Duodenal mucosa (tissue), 2 donors: ENCODE data around the gene TFRC.
"Not testable (repeated sequence)": the region's sequence is repeated elsewhere in the genome, so short reads cannot be mapped to it uniquely, and the experiment has no call there.

Experiments
- H3K27ac ChIP-seq: one replicate; pipeline ENCODE4 v1.7.0; 2013; ENCODE audit warnings: low read depth, low read length
- H3K27me3 ChIP-seq, 2 donors: one replicate each; pipeline ENCODE4 v1.7.0; 2013; ENCODE audit warnings: low read length in 2 of 2, control low read depth in 1 of 2; ENCODE audit not compliant: insufficient read depth in 2 of 2, control insufficient read depth in 1 of 2
- H3K36me3 ChIP-seq, 2 donors: one replicate each; pipeline ENCODE4 v1.7.0; 2013; ENCODE audit warnings: low read length in 2 of 2, control low read depth in 1 of 2; ENCODE audit not compliant: insufficient read depth in 2 of 2, control insufficient read depth in 1 of 2
- H3K4me1 ChIP-seq, 2 donors: one replicate each; pipeline ENCODE4 v1.7.0; 2013; ENCODE audit warnings: low read length in 2 of 2, control low read depth in 1 of 2; ENCODE audit not compliant: insufficient read depth in 2 of 2, control insufficient read depth in 1 of 2
- H3K4me3 ChIP-seq, 2 donors: one replicate each; pipeline ENCODE4 v1.7.0; 2013; ENCODE audit warnings: low read length in 2 of 2, low read depth in 1 of 2
- H3K9ac ChIP-seq, 2 donors: one replicate each; pipeline ENCODE4 v1.7.0; 2013; ENCODE audit warnings: low read length in 2 of 2, low read depth in 1 of 2
- H3K9me3 ChIP-seq, 2 donors: one replicate each; pipeline ENCODE4 v1.7.0; 2013; ENCODE audit warnings: low read length in 2 of 2, control low read depth in 1 of 2; ENCODE audit not compliant: control insufficient read depth in 1 of 2

TFRC gene

DNA sequence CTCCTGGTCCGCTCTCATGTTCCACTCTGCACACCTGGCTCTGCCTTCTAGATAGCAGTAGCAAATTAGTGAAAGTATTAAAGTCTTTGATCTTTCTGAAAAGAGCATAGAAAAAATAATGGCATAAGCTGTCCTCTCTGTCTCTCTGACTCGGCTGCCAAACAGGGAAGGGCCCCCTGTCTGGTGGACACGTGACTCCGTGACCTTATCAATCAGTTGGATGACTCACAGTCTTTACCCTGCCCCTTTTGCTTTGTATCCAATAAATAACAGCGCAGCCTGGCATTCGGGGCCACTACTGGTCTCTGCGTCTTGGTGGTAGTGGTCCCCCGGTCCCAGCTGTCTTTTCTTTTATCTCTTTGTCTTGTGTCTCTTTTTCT lies 59.4 kb downstream of the TFRC start:
- H3K4me3 ChIP-seq, H3K9ac ChIP-seq, H3K36me3 ChIP-seq, H3K4me1 ChIP-seq, H3K27ac ChIP-seq, H3K27me3 ChIP-seq, H3K9me3 ChIP-seq: not testable (repeated sequence)

DNA sequence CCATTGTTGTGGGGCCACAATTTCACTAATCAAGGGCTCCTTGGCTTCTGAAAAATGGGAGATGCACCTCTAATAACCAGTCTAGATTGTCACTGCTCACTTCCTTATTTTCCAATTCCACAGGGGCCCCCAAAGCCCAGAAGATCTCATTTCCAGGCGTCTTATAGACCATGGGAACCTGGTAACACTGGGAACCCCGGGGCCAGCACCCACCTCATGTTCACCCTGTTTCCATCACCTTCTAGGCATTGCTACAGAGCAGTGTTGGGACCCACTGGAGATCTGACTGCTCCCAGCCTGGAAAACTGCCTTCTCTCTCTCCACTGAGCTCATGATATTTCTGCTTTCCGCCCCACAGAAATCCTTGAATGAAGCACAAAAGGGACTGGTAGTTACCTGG lies 61.5 kb downstream of the TFRC start:
- H3K9ac ChIP-seq: no peak overlapping the region
- H3K9me3 ChIP-seq: no peaks in the 10 kb centered on the region
- H3K27me3 ChIP-seq: no peaks in the 10 kb centered on the region
- no peaks in the 10 kb centered on the region for H3K4me1 ChIP-seq
- no peak overlapping the region for H3K27ac ChIP-seq
- H3K36me3 ChIP-seq: no peaks in the 10 kb centered on the region
- no peak overlapping the region for H3K4me3 ChIP-seq

DNA sequence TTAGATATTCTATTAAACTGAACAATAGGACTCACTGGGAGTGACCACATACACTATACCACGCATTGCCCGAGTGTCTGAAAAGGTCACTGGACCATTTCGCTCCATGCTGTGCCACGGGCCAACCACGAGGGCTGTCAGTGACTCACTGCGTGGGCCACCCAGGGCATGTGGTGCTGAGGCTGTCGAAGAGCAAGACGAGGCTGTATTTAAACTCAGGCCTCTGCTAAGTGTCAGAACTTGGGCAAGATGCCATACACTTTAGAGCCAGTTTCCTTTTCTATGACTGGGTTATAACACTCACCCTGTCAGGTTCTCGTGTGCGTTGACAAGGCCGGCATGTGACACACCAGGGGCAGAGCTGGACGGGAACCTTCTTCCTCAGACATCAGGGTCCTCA lies 62.3 kb downstream of the TFRC start:
- H3K4me1 ChIP-seq, H3K4me3 ChIP-seq, H3K27me3 ChIP-seq, H3K36me3 ChIP-seq, H3K9ac ChIP-seq, H3K27ac ChIP-seq, H3K9me3 ChIP-seq: not testable (repeated sequence)

DNA sequence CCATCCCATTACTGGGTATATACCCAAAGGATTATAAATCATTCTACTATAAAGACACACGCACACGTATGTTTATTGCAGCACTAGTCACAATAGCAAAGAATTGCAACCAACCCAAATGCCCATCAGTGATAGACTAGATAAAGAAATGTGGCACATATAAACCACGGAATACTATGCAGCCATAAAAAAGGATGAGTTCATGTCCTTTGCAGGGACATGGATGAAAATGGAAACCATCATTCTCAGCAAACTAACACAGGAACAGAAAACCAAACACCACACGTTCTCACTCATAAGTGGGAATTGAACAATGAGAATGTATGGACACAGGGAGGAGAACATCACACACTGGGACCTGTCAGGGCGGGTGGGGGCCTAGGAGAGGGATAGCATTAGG lies 63.7 kb downstream of the TFRC start:
- H3K36me3 ChIP-seq, H3K27me3 ChIP-seq, H3K27ac ChIP-seq, H3K9me3 ChIP-seq, H3K4me1 ChIP-seq, H3K9ac ChIP-seq, H3K4me3 ChIP-seq: not testable (repeated sequence)

DNA sequence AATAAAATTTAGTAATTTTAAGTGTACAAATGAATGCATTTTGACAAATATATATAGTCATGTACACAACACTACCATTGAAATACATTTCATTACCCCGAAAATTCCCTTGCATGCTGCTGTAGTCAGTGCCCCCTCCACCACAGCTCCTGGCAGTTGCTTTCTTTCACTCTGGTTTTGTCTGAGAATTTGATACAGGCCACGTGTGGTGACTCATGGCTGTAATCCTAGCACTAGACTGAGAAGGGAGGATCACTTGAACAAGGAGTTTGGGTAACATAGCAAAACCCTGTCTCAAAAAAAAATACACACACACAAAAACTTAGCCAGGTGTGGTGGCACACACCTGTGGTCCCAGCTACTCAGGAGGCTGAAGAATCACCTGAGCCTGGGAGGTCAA lies 65.4 kb downstream of the TFRC start:
- H3K27me3 ChIP-seq: no peaks in the 10 kb centered on the region
- H3K9me3 ChIP-seq: no peaks in the 10 kb centered on the region
- no peak overlapping the region for H3K27ac ChIP-seq
- H3K4me3 ChIP-seq: no peak overlapping the region
- H3K9ac ChIP-seq: no peak overlapping the region
- H3K36me3 ChIP-seq: no peaks in the 10 kb centered on the region
- no peaks in the 10 kb centered on the region for H3K4me1 ChIP-seq

DNA sequence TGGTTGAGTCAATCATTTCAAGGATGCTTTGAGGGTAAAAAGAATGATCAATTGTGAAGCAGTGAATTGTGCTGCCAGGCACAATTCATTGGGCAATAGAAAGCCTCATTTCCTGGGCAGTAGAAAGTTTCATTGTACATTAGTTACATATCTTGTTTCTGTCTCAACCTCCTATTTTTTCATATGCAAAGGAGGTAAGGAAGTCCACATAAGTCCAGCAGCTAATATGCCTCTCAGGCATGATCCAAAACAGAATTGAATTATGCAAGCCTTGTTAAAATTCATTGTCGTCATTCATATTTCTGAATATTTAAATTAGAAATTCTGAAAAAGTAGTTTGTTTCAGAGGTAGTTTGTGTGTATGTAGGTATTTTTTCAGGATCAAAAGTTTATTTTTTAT lies 65.8 kb downstream of the TFRC start:
- Histone ChIP-seq H3K9me3 (no peaks in the 10 kb centered on the region), H3K27me3 (no peaks in the 10 kb centered on the region), H3K4me1 (no peaks in the 10 kb centered on the region), H3K36me3 (no peaks in the 10 kb centered on the region), H3K9ac (no peak overlapping the region), H3K27ac (no peak overlapping the region), H3K4me3 (no peak overlapping the region)

DNA sequence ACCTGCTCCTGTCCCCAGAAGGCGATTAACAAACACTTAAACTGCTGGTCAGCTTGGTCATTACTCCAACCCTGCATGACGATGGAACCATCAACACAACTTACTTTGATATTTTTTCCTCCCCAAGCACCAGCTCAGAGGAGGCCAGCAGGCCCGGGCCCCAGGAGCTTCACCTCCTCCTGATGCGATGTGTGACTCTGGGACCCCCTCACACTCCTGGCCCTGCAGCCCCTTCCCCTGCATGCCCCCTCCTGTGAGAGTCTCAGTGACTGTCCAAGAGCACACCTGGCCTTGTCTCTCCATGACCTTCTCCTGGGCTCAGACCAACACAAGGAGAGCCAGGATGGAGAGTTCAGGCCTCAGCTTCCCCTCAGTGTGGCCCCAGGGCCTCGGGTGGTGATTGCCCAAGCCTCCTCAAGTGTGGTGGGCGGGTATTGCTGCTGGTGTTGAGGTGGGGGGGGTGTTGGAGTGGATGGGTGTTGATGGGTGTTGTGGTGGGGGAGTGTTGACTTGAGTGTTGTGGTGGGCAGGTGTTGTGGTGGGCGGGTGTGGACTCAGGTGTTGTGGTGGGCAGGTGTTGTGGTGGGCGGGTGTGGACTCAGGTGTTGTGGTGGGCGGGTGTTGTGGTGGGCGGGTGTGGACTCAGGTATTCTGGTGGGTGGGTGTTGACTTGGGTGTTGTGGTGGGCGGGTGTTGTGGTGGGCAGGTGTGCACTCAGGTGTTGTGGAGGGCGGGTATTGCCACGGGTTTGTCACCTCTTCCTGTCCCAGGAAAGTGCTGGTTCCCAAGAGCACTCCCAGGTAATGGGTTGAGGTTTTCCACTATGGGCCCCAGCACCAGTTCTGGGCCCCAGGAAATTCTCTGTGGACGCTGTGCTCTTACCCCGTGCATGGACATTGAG lies 68.1 kb downstream of the TFRC start:
- Histone ChIP-seq H3K9ac (no peak overlapping the region), H3K4me3 (no peak overlapping the region), H3K27me3 (no peaks in the 10 kb centered on the region), H3K27ac (no peak overlapping the region), H3K9me3 (no peaks in the 10 kb centered on the region), H3K36me3 (no peaks in the 10 kb centered on the region), H3K4me1 (no peaks in the 10 kb centered on the region)

DNA sequence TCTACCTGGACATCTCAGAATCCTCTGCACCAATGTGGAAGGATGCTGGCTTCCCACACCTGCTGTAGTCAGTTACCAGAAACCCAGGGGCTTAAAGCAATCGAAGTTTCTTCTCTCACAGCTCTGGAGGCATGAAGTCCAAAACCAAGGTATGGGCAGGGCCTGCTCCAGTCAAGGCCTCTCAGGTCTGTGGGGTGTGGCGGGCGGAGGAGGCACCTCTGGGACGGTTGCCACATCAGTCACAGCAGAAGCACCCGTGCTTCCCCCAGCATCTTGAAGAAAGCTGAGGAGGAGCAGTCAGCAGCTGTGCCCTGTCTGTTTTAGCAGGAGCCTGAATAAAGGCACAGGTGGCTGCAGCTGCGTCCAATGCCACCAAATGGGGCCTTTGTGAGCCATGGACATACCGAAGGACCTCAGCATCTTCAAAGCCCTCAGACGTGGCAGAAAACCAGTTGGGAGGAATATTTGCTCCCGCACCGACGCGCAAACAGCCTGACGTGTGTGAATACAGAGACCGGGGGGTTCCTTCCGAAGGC lies 68.9 kb downstream of the TFRC start:
- Histone ChIP-seq H3K9ac (no peak overlapping the region), H3K27me3 (no peaks in the 10 kb centered on the region)

DNA sequence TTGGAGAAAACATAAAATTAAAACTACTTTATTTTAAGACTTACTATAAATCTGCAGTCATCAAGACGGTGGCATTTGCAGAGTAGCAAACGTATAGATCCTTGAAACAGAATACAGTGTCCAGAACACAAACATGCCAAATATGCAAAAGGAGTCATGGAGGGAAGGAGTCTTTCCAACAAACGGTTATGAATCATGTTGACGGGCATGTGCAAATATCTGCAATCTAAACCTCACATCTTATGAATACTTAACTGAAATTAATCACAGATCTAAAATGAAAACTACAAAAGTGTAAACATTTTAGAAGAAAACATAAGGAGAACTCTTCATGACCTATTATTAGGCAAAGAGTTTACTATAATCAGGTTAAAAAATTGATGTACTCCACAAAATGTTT lies 69.4 kb downstream of the TFRC start:
- Histone ChIP-seq H3K4me1 (no peaks in the 10 kb centered on the region), H3K9ac (no peak overlapping the region), H3K9me3 (no peaks in the 10 kb centered on the region), H3K4me3 (no peak overlapping the region), H3K27ac (no peak overlapping the region), H3K36me3 (no peaks in the 10 kb centered on the region), H3K27me3 (no peaks in the 10 kb centered on the region)

More for the DNA sequence above, 68.9 kb downstream of the TFRC start:
- no peak overlapping the region for H3K4me3 ChIP-seq
- H3K9me3 ChIP-seq: no peaks in the 10 kb centered on the region
- no peaks in the 10 kb centered on the region for H3K4me1 ChIP-seq
- no peaks in the 10 kb centered on the region for H3K36me3 ChIP-seq
- H3K27ac ChIP-seq: no peak overlapping the region

DNA sequence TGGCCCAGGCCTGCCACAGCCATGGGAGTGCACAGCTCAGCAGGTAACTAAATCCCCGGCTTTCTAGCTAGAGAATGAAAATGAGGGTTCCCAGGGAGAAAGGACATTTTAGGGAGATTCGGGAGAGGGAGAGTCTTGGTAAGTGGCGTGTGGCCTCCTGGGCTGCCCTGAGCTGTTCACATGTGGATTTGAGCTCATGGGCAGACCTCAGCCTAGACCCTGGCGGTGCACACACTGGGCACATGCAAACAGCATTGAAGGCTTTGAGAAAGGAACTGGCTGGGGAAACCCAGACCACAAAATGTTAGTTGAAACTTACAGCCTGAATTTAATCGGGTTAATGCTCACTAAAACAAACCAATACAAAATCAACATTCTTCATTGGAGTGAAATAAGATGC lies 72.4 kb downstream of the TFRC start:
- no peaks in the 10 kb centered on the region for H3K9me3 ChIP-seq
- H3K27ac ChIP-seq: no peak overlapping the region
- no peaks in the 10 kb centered on the region for H3K4me1 ChIP-seq
- H3K27me3 ChIP-seq: no peaks in the 10 kb centered on the region
- no peak overlapping the region for H3K4me3 ChIP-seq
- H3K36me3 ChIP-seq: no peaks in the 10 kb centered on the region
- no peak overlapping the region for H3K9ac ChIP-seq
